ENCODE results near the gene EML3.
"Not testable (repeated sequence)": the region's sequence is repeated elsewhere in the genome, so short reads cannot be mapped to it uniquely, and the experiment has no call there.

Gene EML3

DNA sequence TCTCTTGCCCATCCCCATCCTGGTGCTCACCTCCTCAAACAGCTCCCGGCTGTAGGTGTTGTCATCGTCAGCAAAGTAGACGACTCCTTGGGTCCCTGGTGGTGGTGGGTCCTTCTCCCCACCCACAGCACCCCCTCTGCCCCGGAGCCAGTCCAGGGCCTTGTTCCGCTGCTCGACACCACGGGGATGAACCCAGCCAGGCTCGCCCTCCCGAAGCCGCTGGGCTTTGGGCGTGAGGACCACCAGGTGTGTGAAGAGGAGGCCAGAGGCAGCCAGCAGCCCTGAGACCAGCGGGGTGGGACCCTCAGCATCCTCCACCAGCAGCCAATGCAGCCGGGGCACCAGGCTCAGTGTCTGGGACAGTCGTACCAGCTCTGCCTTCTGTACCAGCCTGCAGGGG, 4.4 kb upstream of the EML3 start:
- DNase-seq (ENCODE audit: low read depth): not testable (repeated sequence)

GRCh38 chr11:62615521-62615920, 2.9 kb upstream of the EML3 start:
- no peak for DNase-seq (ENCODE audit: low read depth)

DNA sequence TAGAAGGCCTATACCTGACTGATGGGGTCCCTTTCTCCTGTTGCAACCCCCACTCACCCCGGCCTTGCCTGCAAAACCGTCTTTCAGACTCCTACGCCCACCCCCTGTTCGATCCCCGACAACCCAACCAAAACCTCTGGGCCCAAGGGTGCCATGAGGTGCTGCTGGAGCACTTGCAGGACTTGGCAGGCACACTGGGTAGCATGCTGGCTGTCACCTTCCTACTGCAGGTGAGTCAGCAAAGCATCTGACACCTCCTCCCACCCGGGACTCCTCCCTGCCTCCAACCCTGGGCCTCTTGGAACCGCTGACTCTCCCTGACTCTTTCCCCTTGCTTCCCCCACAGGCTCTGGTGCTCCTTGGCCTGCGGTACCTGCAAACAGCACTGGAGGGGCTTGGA, 1.7 kb upstream of the EML3 start:
- peak; percentile 41 for DNase-seq (ENCODE audit: low read depth)

GRCh38 chr11:62613291-62613778, 760 bp upstream of the EML3 start:
- DNase-seq (ENCODE audit: low read depth): no peak

- no peak for DNase-seq (ENCODE audit: low read depth)
Observed at GRCh38 chr11:62611705-62612365, 740 bp downstream of the EML3 start.

DNA sequence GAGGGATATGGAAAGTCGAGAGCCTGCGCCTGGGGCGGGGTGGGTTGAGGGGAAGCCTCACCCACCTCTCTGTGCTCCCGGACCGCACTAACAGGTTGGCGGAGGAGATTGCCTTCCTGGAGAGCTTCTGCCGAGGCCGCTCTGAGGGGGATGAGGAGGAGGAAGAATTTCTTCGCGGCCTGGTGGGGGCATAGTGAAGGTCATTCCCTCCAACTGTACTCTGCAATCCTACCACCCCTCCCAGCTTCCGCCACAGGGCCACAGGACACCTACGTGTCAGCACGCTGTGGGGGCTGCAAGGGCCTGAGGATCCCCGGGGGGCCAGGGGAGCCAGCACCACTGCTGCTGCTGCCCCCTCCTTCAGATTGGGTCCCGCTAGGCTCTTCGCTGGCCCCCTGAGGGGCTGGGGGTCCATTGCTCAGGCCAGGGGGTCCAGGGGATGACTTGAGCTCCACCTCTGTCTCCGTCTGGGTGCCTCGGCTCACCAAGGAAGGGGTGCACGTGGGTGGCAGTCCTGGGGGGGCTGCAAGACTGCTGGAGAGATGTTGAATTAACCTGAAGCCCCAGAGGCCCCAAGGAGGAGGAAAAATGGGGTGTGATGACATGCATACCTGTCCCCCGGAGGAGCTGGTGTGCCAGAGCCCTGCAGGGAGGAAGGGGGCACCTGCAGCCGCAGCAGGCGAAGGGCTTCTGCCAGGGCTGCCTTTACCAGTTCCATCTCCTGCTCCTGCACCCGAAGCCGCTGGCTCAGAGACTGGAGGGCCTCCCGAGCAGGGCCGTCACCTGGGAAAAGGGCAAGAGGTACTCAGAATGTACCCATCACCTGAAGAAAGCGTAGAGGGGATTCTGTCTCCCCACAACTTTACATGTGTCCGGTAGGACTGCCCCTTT, 1.5 kb downstream of the EML3 start:
- no peak for DNase-seq (ENCODE audit: low read depth)

DNA sequence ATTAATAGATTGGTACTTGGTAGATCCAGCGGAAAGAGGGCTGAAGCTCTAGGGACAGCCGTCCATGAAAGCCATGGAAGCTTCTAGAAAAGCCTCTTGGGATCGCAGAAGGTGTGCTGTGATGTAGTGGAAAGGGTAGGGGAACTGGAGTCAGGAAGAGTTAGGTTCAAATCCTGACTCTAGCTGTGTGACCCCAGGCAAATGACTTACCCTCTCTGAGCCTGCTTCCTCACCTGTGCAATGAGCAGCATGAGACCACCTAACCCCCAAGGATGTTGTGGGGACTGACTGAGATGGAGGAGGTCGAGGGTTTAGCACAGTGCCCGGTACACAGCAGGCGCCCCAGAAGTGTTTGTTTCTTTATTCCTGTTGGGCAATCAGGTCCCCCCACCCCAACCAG, 2.2 kb downstream of the EML3 start:
- DNase-seq (ENCODE audit: low read depth): no peak

GRCh38 chr11:62608776-62609175, 3.8 kb downstream of the EML3 start:
- no peak for DNase-seq (ENCODE audit: low read depth)

GRCh38 chr11:62607714-62608113, 4.9 kb downstream of the EML3 start:
- DNase-seq (ENCODE audit: low read depth): no peak

GRCh38 chr11:62605902-62606301, 6.7 kb downstream of the EML3 start:
- DNase-seq (ENCODE audit: low read depth): no peak

DNA sequence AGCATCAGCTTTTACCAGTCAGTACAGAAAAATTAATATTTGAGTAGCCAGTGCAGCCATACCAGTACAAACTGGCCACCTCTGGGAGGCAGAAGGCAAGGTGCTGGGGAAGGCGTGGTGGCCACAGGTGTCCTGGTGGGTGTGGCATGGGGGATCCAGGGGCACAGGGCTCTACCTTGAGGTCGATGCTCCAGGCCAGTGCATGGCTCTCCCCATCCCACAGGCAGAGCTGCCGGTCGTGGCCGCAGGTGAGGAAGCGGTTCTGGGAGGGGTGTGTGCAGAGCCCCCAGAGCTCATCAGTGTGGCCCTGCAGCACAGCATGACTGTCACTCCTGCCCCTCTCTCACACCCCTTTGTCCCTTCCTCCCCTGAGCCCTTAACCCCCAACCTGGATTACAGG, 7.1 kb downstream of the EML3 start:
- no peak for DNase-seq (ENCODE audit: low read depth)

- DNase-seq (ENCODE audit: low read depth): no peak
Observed at GRCh38 chr11:62604460-62605120, 8.0 kb downstream of the EML3 start.

DNA sequence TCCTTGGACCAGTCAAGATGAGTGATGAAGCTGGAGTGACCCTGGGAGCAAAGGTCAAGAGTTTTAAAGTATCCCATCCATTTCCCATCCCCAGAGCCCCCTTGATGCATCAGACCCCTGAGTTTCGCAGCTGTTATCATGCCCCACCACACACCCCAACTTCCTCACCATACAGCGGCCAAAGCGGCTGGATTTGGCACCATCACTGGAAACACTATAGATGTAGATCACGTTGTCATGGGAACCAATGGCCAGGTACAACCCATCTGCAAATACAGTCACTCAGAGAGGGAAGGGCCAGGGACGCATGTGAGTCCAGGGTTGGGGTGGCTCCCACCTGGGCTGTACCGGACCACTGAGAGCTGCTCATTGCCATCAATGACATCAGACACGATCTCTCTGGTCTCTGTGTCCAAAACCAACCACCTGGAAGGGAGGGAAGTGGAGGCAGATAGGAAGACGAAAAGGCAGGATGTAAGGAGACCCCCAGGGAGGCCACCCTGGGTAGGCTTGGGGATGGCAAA, 8.7 kb downstream of the EML3 start:
- DNase-seq (ENCODE audit: low read depth): no peak

GRCh38 chr11:62603072-62603408, 9.5 kb downstream of the EML3 start:
- DNase-seq (ENCODE audit: low read depth): no peak

DNA sequence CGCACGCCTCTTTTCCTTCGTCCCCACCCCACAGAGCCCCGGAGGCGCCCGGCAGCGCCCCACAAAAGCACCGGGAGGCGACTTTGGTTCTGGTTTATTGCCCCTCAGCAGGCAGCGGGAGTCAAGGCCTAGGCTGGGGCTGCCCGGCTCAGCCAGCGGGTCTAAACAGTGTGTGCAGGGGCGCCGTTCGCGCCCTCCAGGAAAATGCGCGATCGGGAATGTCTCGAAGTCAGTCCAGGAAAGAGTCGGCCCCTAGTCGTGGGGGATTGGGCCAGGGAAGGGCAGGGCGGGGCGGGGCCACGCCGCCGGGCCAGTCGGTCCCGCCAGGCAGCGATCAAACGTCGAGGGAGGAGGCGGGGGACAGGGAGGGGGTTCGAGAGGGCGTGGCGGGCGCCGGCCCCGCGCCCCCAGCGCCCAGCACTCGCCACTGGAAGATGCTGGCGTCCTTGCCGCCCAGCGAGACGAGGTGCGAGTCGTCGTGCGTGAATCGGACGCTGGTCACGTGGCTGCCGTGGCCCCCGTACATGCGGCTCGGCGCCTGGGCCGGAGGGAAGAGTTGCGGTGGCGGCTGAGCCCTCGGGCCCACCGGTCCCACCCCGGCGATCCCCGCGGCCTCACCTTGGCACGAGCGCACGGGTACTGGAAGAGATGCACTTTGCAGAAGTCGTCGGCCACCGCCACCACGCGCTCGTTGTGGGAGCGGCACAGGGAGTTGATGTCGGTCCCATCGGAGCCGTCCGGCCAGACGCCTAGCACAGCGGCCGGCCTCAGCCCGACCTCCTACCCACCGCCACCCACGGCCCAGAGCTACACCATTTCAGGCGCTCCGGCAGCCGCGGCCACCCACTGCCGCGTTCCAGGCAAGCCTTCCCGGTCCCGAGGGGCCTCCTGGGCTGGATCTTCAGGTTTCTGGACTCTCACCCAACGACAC, 10.2 kb downstream of the EML3 start:
- no peak for DNase-seq (ENCODE audit: low read depth)

- peak; percentile 99 for DNase-seq (ENCODE audit: low read depth)
Observed at GRCh38 chr11:62601372-62602140, 11.0 kb downstream of the EML3 start, which contains the start of gene MTA2. Gene MTA2, minus strand, starts transcription at chr11:62601865. Its CDS starts 415 bp downstream, at chr11:62601450.

DNA sequence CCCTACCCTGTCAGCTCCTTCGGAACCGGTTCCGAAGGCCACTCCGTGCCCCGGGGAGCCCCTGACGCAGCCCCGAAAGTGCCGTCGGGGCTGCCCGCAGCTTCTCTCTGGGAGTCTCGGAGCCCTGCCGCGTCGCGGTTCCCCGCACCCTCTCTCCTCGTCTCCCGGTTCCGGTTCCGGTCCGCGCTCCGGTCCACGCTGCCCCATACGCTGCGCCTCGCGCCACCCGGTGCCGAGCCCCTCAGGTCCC, 11.5 kb downstream of the EML3 start:
- peak; percentile 34 for DNase-seq (ENCODE audit: low read depth)

DNA sequence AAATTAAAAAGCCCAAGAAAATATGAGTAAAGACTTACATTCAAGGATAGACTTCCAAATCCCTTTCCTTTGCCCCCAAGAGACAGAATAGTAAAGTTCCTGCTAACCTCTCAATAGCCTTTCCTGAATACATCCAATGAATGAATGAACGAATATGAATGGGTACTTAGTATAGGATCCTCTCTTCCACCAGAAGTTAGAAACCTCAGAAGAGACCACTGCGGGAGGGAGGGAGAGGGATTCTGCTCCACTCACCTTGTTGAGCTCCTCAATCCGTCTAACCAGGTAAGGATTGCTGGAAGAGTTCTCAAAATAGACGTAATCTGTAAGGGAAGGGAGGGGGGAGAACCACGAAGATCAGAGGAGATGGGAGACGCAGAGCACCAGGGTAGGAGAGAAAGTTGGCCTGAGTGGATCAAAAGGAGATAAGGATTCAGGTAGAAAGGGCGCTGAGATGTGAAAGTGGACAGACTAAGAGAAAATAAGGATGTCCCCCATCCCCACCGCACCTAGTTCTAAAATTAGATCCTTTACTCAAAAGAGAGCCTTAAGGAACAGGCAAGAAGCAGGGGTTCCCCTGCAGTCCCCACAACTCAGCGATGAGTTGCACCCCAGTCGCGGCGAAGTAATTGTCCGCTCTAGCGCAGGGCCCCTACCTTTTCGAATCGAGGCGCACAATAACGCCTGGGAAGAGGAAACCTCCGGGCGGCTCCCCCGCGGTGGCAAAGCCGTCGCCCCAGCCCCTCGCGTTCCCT, 12.0 kb downstream of the EML3 start:
- DNase-seq (ENCODE audit: low read depth): no peak

- DNase-seq (ENCODE audit: low read depth): no peak
Observed at GRCh38 chr11:62599901-62600300, 12.7 kb downstream of the EML3 start.

- peak; percentile 94 for DNase-seq (ENCODE audit: low read depth)
Observed at GRCh38 chr11:62599069-62599696, 13.4 kb downstream of the EML3 start.
